K562 (cell line): ENCODE data around the gene FBXO36.

Experiments
- EZH2 ChIP-seq: IDR thresholded peaks from 2 replicates; pipeline ENCODE4 v1.6.1; 2012; ENCODE audit warnings: low read depth, mild to moderate bottlenecking, inconsistent platforms, low read length, borderline replicate concordance
- HNRNPL ChIP-seq: fragments of 200-400 bp; formaldehyde crosslinking; IDR thresholded peaks from 2 replicates; pipeline ENCODE4 v1.6.1; 2017; ENCODE audit warnings: low read depth, mild to moderate bottlenecking, low read length
- JUND ChIP-seq, 2 experiments: IDR thresholded peaks; 2 replicates in 1 of 2; 3 replicates in 1 of 2; pipeline ENCODE4 v1.6.1; 2011; ENCODE audit warnings: borderline replicate concordance in 2 of 2, low read depth in 2 of 2, low read length in 2 of 2, improper control_type of control experiment in 1 of 2, missing biosample characterization in 1 of 2, missing genetic modification characterization in 1 of 2, missing genetic modification reagents in 1 of 2
- PREB ChIP-seq: sonication (generic); formaldehyde crosslinking; IDR thresholded peaks from 2 replicates; pipeline ENCODE4 v1.8.1; 2023; ENCODE audit warnings: mild to moderate bottlenecking, missing genetic modification reagents
- SP1 ChIP-seq: sonication (generic); formaldehyde crosslinking; IDR thresholded peaks from 2 replicates; pipeline ENCODE4 v1.8.1; 2022; ENCODE audit warnings: mild to moderate bottlenecking, missing genetic modification reagents
- SREBF1 ChIP-seq: fragments of 150-350 bp; IDR thresholded peaks from 2 replicates; pipeline ENCODE4 v1.6.1; 2014; ENCODE audit warnings: antibody characterized with exemption, low read depth, low read length, borderline replicate concordance
- ZNF77 ChIP-seq: fragments of 250-450 bp; sonication (Bioruptor Pico); IDR thresholded peaks from 2 replicates; pipeline ENCODE4 v1.5.0; 2020
- TF ChIP-seq, protein P1 (sequence below), 2 experiments: fragments of 450-650 bp; formaldehyde crosslinking in 1 of 2; IDR thresholded peaks; 2 replicates each; pipeline versions ENCODE4 v1.4.0 to v1.6.1; 2014 to 2020; ENCODE audit warnings: mild to moderate bottlenecking in 2 of 2, borderline replicate concordance in 1 of 2, low read depth in 1 of 2
- TF ChIP-seq, protein P2 (sequence below), 3 experiments: fragments of 200-800 bp in 1 of 3; fragments of 250-450 bp in 1 of 3; fragments of 450-650 bp in 1 of 3; sonication (Bioruptor Pico) in 1 of 3; sonication (Bioruptor generic) in 1 of 3; formaldehyde crosslinking in 1 of 3; IDR thresholded peaks; 2 replicates each; pipeline versions ENCODE4 v1.6.1 to v1.8.0; 2016 to 2022; ENCODE audit warnings: mild to moderate bottlenecking in 2 of 3, missing genetic modification characterization in 2 of 3, missing compliant biosample characterization in 1 of 3, moderate library complexity in 1 of 3

DNA sequence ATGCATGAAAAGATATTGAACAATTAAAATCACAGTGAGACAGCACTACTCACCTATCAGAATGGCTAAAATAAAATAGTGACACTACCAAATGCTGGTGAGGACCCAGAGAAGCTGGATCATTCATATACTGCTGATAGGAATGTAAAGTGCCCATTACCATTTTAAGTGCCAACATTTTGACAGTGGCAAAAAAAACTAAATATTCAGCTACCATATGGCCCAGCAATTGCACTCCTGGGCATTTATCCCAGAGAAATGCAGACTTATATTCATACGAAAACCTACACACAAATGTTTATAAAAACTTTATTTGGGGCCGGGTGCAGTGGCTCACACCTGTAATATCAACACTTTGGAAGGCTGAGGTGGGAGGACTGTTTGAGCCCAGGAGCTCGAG is 47.6 kb downstream of the FBXO36 start:
- no peak for TF ChIP-seq EZH2
- TF ChIP-seq ZNF77 (CRISPR knock-in tag), result no peak
- TF ChIP-seq JUND (IDR thresholded peaks at IDR 0.05; ENCODE audit: borderline replicate concordance, low read depth, low read length), result no peak
- no peak for TF ChIP-seq JUND (tag; IDR thresholded peaks at IDR 0.05; ENCODE audit: borderline replicate concordance, low read depth, low read length)
- TF ChIP-seq, protein P1, sequence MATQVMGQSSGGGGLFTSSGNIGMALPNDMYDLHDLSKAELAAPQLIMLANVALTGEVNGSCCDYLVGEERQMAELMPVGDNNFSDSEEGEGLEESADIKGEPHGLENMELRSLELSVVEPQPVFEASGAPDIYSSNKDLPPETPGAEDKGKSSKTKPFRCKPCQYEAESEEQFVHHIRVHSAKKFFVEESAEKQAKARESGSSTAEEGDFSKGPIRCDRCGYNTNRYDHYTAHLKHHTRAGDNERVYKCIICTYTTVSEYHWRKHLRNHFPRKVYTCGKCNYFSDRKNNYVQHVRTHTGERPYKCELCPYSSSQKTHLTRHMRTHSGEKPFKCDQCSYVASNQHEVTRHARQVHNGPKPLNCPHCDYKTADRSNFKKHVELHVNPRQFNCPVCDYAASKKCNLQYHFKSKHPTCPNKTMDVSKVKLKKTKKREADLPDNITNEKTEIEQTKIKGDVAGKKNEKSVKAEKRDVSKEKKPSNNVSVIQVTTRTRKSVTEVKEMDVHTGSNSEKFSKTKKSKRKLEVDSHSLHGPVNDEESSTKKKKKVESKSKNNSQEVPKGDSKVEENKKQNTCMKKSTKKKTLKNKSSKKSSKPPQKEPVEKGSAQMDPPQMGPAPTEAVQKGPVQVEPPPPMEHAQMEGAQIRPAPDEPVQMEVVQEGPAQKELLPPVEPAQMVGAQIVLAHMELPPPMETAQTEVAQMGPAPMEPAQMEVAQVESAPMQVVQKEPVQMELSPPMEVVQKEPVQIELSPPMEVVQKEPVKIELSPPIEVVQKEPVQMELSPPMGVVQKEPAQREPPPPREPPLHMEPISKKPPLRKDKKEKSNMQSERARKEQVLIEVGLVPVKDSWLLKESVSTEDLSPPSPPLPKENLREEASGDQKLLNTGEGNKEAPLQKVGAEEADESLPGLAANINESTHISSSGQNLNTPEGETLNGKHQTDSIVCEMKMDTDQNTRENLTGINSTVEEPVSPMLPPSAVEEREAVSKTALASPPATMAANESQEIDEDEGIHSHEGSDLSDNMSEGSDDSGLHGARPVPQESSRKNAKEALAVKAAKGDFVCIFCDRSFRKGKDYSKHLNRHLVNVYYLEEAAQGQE (IDR thresholded peaks at IDR 0.05; ENCODE audit: borderline replicate concordance), result no peak
- TF ChIP-seq, protein P1 (CRISPR knock-in tag; IDR thresholded peaks at IDR 0.05; ENCODE audit: low read depth), result no peak
- TF ChIP-seq SP1 (CRISPR knock-in tag), result no peak
- no peak for TF ChIP-seq SREBF1
- TF ChIP-seq HNRNPL, result no peak
- no peak for TF ChIP-seq PREB (CRISPR knock-in tag)
- TF ChIP-seq, protein P2, sequence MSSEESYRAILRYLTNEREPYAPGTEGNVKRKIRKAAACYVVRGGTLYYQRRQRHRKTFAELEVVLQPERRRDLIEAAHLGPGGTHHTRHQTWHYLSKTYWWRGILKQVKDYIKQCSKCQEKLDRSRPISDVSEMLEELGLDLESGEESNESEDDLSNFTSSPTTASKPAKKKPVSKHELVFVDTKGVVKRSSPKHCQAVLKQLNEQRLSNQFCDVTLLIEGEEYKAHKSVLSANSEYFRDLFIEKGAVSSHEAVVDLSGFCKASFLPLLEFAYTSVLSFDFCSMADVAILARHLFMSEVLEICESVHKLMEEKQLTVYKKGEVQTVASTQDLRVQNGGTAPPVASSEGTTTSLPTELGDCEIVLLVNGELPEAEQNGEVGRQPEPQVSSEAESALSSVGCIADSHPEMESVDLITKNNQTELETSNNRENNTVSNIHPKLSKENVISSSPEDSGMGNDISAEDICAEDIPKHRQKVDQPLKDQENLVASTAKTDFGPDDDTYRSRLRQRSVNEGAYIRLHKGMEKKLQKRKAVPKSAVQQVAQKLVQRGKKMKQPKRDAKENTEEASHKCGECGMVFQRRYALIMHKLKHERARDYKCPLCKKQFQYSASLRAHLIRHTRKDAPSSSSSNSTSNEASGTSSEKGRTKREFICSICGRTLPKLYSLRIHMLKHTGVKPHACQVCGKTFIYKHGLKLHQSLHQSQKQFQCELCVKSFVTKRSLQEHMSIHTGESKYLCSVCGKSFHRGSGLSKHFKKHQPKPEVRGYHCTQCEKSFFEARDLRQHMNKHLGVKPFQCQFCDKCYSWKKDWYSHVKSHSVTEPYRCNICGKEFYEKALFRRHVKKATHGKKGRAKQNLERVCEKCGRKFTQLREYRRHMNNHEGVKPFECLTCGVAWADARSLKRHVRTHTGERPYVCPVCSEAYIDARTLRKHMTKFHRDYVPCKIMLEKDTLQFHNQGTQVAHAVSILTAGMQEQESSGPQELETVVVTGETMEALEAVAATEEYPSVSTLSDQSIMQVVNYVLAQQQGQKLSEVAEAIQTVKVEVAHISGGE (CRISPR knock-in tag; IDR thresholded peaks at IDR 0.05), result no peak
